H1 (cell line): ENCODE measurements around the gene EPHB1. TPM values are rescaled to one million over a fixed set of nuclear protein-coding genes. Genes with fewer than 3 reads are reported as not detected.

Experiments
- CTCF ChIA-PET: fragments of 300-600 bp; sonication (Branson Sonifier 250); formaldehyde crosslinking; loops from one replicate; lab custom pipeline; 2021; ENCODE audit not compliant: partially characterized antibody; lab: Charles Lee
- POLR2A ChIA-PET: fragments of 300-600 bp; sonication (Branson Sonifier 250); formaldehyde crosslinking; loops from one replicate; lab custom pipeline; 2021; ENCODE audit warnings: inconsistent platforms; ENCODE audit not compliant: partially characterized antibody; lab: Charles Lee
- DNase-seq, 2 experiments: peaks; one replicate each; pipeline versions ENCODE4 v3.0.0 to v3.0.0-alpha.2; 2010 to 2022; ENCODE audit warnings: low spot score in 2 of 2, low read depth in 1 of 2, mixed read lengths in 1 of 2
- FAIRE-seq: peaks from 2 replicates; lab custom pipeline; 2011; peaks lifted over from hg19 to GRCh38; lab: Jason Lieb, UNC
- H2AFZ ChIP-seq: 2 replicates; pipeline ENCODE4 v1.8.1; 2012; ENCODE audit warnings: low read length, inconsistent platforms
- H2AK5ac ChIP-seq: 2 replicates; pipeline ENCODE4 v1.6.1; 2013; ENCODE audit warnings: low read depth, low read length
- H2BK120ac ChIP-seq: replicated peaks from 2 replicates; pipeline ENCODE3; 2013; ENCODE audit warnings: low read depth, low read length, inconsistent platforms
- H2BK12ac ChIP-seq: 2 replicates; pipeline ENCODE4 v1.6.1; 2013; ENCODE audit warnings: low read depth, low read length
- H2BK15ac ChIP-seq: 2 replicates; pipeline ENCODE4 v1.6.1; 2013; ENCODE audit warnings: low read length
- H2BK20ac ChIP-seq: 2 replicates; pipeline ENCODE4 v1.6.1; 2013; ENCODE audit warnings: low read length
- H2BK5ac ChIP-seq: 2 replicates; pipeline ENCODE4 v1.6.1; 2013; ENCODE audit warnings: low read depth, low read length
- H3K14ac ChIP-seq: 2 replicates; pipeline ENCODE4 v1.6.1; 2013; ENCODE audit warnings: inconsistent platforms; ENCODE audit not compliant: insufficient read length
- H3K18ac ChIP-seq: 2 replicates; pipeline ENCODE4 v1.6.1; 2013; ENCODE audit warnings: low read length; ENCODE audit errors: extremely low read depth
- H3K23ac ChIP-seq: 2 replicates; pipeline ENCODE4 v1.6.1; 2013; ENCODE audit warnings: inconsistent platforms; ENCODE audit not compliant: insufficient read length
- H3K23me2 ChIP-seq: 2 replicates; pipeline ENCODE4 v1.6.1; 2013; ENCODE audit warnings: low read depth, low read length
- H3K27ac ChIP-seq: 2 replicates; pipeline ENCODE4 v1.6.1; 2011; ENCODE audit warnings: low read depth, low read length, inconsistent platforms
- H3K27me3 ChIP-seq, 4 experiments: replicated peaks in 1 of 4; 1 replicate in 1 of 4; 2 replicates in 3 of 4; pipeline versions ENCODE4 v1.6.1 to v1.8.1; 2011 to 2013; ENCODE audit warnings: low read length in 3 of 4, mild to moderate bottlenecking in 3 of 4, inconsistent platforms in 2 of 4, mixed read lengths in 2 of 4, moderate library complexity in 1 of 4; ENCODE audit not compliant: control insufficient read depth in 3 of 4, insufficient read depth in 3 of 4; ENCODE audit errors: extremely low read depth in 1 of 4
- H3K36me3 ChIP-seq, 4 experiments: 2 replicates each; pipeline versions ENCODE4 v1.6.1 to v1.8.1; 2011 to 2013; ENCODE audit warnings: mild to moderate bottlenecking in 4 of 4, low read length in 3 of 4, moderate library complexity in 2 of 4, control low read depth in 1 of 4, inconsistent platforms in 1 of 4; ENCODE audit not compliant: insufficient read depth in 4 of 4, control insufficient read depth in 2 of 4
- H3K4ac ChIP-seq: replicated peaks from 2 replicates; pipeline ENCODE3; 2013; ENCODE audit warnings: low read length, low read depth, mixed read lengths, inconsistent platforms; ENCODE audit not compliant: insufficient read length
- H3K4me1 ChIP-seq, 4 experiments: replicated peaks in 1 of 4; 1 replicate in 1 of 4; 2 replicates in 3 of 4; pipeline versions ENCODE4 v1.6.1 to v1.8.1; 2011 to 2013; ENCODE audit warnings: low read length in 3 of 4, inconsistent platforms in 2 of 4, mixed read lengths in 1 of 4; ENCODE audit not compliant: insufficient read depth in 4 of 4, control insufficient read depth in 3 of 4
- H3K4me2 ChIP-seq, 2 experiments: 2 replicates each; pipeline versions ENCODE4 v1.6.1 to v1.8.1; 2011 to 2013; ENCODE audit warnings: low read depth in 2 of 2, low read length in 2 of 2, control low read depth in 1 of 2, inconsistent platforms in 1 of 2, mild to moderate bottlenecking in 1 of 2; ENCODE audit not compliant: insufficient read depth in 1 of 2
- H3K4me3 ChIP-seq, 4 experiments: fragments of 200-600, 300-600 bp in 1 of 4; sonication (generic), shearing (Covaris generic), sonication (Bioruptor Twin) in 1 of 4; 2 replicates each; pipeline versions ENCODE4 v1.5.1 to v1.8.1; 2011 to 2016; ENCODE audit warnings: low read length in 4 of 4, low read depth in 3 of 4, control low read depth in 2 of 4, inconsistent platforms in 2 of 4, mild to moderate bottlenecking in 2 of 4, mixed read lengths in 1 of 4, moderate library complexity in 1 of 4; ENCODE audit not compliant: insufficient read depth in 2 of 4; ENCODE audit errors: extremely low read depth in 1 of 4
- H3K56ac ChIP-seq: replicated peaks from 2 replicates; pipeline ENCODE3; 2013; ENCODE audit warnings: low read depth, mild to moderate bottlenecking, mixed read lengths, low read length, inconsistent platforms; ENCODE audit not compliant: insufficient read length
- H3K79me1 ChIP-seq: 2 replicates; pipeline ENCODE4 v1.6.1; 2013; ENCODE audit warnings: low read depth, low read length, control low read depth
- H3K79me2 ChIP-seq, 2 experiments: 2 replicates each; pipeline versions ENCODE4 v1.6.1 to v1.8.1; 2012 to 2013; ENCODE audit warnings: low read length in 2 of 2, mild to moderate bottlenecking in 2 of 2, inconsistent platforms in 1 of 2; ENCODE audit not compliant: insufficient read depth in 2 of 2, control insufficient read depth in 1 of 2
- H3K9ac ChIP-seq, 4 experiments: replicated peaks in 1 of 4; 1 replicate in 1 of 4; 2 replicates in 3 of 4; pipeline versions ENCODE4 v1.6.1 to v1.8.1; 2011 to 2013; ENCODE audit warnings: low read depth in 3 of 4, low read length in 3 of 4, control low read depth in 2 of 4, mild to moderate bottlenecking in 2 of 4, moderate library complexity in 2 of 4, inconsistent platforms in 1 of 4; ENCODE audit errors: extremely low read depth in 1 of 4
- H3K9me3 ChIP-seq, 2 experiments: 2 replicates each; pipeline versions ENCODE4 v1.6.1 to v1.8.1; 2012 to 2013; ENCODE audit warnings: mild to moderate bottlenecking in 2 of 2, moderate library complexity in 2 of 2, control low read depth in 1 of 2, inconsistent platforms in 1 of 2, low read depth in 1 of 2, low read length in 1 of 2, mixed read lengths in 1 of 2; ENCODE audit not compliant: insufficient read depth in 2 of 2
- H4K20me1 ChIP-seq, 2 experiments: replicated peaks in 1 of 2; 2 replicates each; pipeline versions ENCODE3 to v1.8.1; 2011 to 2013; ENCODE audit warnings: inconsistent platforms in 2 of 2, low read length in 2 of 2, mild to moderate bottlenecking in 1 of 2; ENCODE audit not compliant: insufficient read depth in 2 of 2, control insufficient read depth in 1 of 2
- H4K5ac ChIP-seq: 2 replicates; pipeline ENCODE4 v1.6.1; 2013; ENCODE audit warnings: low read length, low read depth, mixed read lengths, inconsistent platforms; ENCODE audit not compliant: insufficient read length
- H4K8ac ChIP-seq: 2 replicates; pipeline ENCODE4 v1.8.0; 2013; ENCODE audit warnings: mild to moderate bottlenecking, moderate library complexity, low read length, inconsistent platforms; ENCODE audit not compliant: insufficient read depth; ENCODE audit errors: extremely low read depth
- H4K91ac ChIP-seq: replicated peaks from 2 replicates; pipeline ENCODE3; 2013; ENCODE audit warnings: low read length, mixed read lengths, inconsistent platforms; ENCODE audit not compliant: insufficient read length
- ATF2 ChIP-seq: IDR thresholded peaks from 2 replicates; pipeline ENCODE4 v1.6.1; 2012; ENCODE audit warnings: low read length, inconsistent platforms
- HDAC2 ChIP-seq, 2 experiments: fragments of 300-600 bp in 1 of 2; sonication (generic) in 1 of 2; IDR thresholded peaks; 2 replicates each; pipeline ENCODE4 v1.6.1; 2011 to 2012; ENCODE audit warnings: low read depth in 2 of 2, low read length in 2 of 2, mild to moderate bottlenecking in 2 of 2, moderate library complexity in 2 of 2, borderline replicate concordance in 1 of 2, inconsistent platforms in 1 of 2
- RFX5 ChIP-seq: IDR thresholded peaks from 2 replicates; pipeline ENCODE4 v1.6.1; 2011; ENCODE audit warnings: low read depth, low read length, improper control_type of control experiment, borderline replicate concordance
- SIRT6 ChIP-seq: IDR thresholded peaks from one replicate; pipeline ENCODE4 v1.7.1; 2012; ENCODE audit warnings: low read length, inconsistent platforms
- SP1 ChIP-seq: IDR thresholded peaks from 2 replicates; pipeline ENCODE4 v1.6.1; 2011; ENCODE audit warnings: low read depth, low read length
- WGBS, 2 experiments: shearing (Covaris generic) in 1 of 2; methylation state at CpG; one replicate each; pipeline versions ENCODE4 v1.1.6 to v1.1.7; 2013 to 2015; ENCODE audit warnings: low lambda C conversion rate in 2 of 2, mixed read lengths in 2 of 2, inconsistent platforms in 1 of 2, low coverage in 1 of 2, missing lambda C conversion rate in 1 of 2; ENCODE audit not compliant: insufficient replicate concordance in 2 of 2, insufficient coverage in 1 of 2, insufficient read length in 1 of 2; ENCODE audit errors: extremely low coverage in 1 of 2, missing lambda C conversion rate in 1 of 2; 5-methylcytosine and 5-hydroxymethylcytosine counted together
- polyA plus RNA-seq, 7 experiments: library from polyadenylated mRNA; depleted of rRNA in 3 of 7; stranded (reverse) in 5 of 7; unstranded in 2 of 7; fragments of >200 nt in 5 of 7; fragments of 200-250 nt in 2 of 7; gene quantifications; 1 replicate in 5 of 7; 2 replicates in 1 of 7; 4 replicates in 1 of 7; pipeline versions ENCODE4 v1.2.1 to v1.2.3, GENCODE V29; 2011 to 2013; ENCODE audit warnings: missing spikeins in 2 of 7, mixed read lengths in 2 of 7
- total RNA-seq: library from RNA; stranded (reverse); fragmentation: NEBNext Ultra II Directional; extraction: Animal tissue kit (Norgen Biotek cat#: 25700); gene quantifications from 2 replicates; pipeline ENCODE4 v1.2.1, GENCODE V29; 2021

Gene EPHB1
- total and polyA plus RNA-seq, 2 of the 8 experiments (the other 6 are each of a cell fraction or from before 2014, with no cell fraction given): 3.5 to 5.9 TPM

GRCh38 chr3:135082706-135083105, 287.6 kb downstream of the EPHB1 start:
- no peak overlapping the region for H2AK5ac ChIP-seq
- H2BK20ac ChIP-seq: no peak overlapping the region
- H3K4ac ChIP-seq: no peak overlapping the region
- no peak overlapping the region for H3K23ac ChIP-seq
- no peak overlapping the region for H2BK15ac ChIP-seq
- no peak overlapping the region for H4K91ac ChIP-seq
- no peak overlapping the region for H2BK12ac ChIP-seq
- TF ChIP-seq SIRT6: no peak
- TF ChIP-seq SP1: no peak
- no peak for TF ChIP-seq ATF2
- TF ChIP-seq HDAC2 (IDR thresholded peaks at IDR 0.05; ENCODE audit: borderline replicate concordance in 1 of 2, low read depth in 2 of 2, low read length in 2 of 2): no peak
- TF ChIP-seq RFX5: no peak
- H2BK5ac ChIP-seq: no peak overlapping the region
- no peaks in the 10 kb centered on the region for H3K23me2 ChIP-seq
- H4K20me1 ChIP-seq: no peaks in the 10 kb centered on the region
- no peak overlapping the region for H4K8ac ChIP-seq
- no peaks in the 10 kb centered on the region for H3K79me2 ChIP-seq
- H3K9me3 ChIP-seq: no peaks in the 10 kb centered on the region
- no peak overlapping the region for H3K56ac ChIP-seq
- FAIRE-seq (no peak), DNase-seq (no peak)
- H2BK120ac ChIP-seq: no peak overlapping the region
- no peak overlapping the region for H3K27ac ChIP-seq
- H3K14ac ChIP-seq: no peak overlapping the region
- H2AFZ ChIP-seq: no peak overlapping the region
- no peaks in the 10 kb centered on the region for H3K36me3 ChIP-seq
- H3K27me3 ChIP-seq: no peaks in the 10 kb centered on the region
- WGBS, 2 experiments: 85% methylated on average over 7 of the region's 7 CpGs; no CpG with 5 or more reads in 1 of the 2 experiments
- no peak overlapping the region for H3K4me3 ChIP-seq
- no peak overlapping the region for H3K4me2 ChIP-seq
- no peak overlapping the region for H4K5ac ChIP-seq
- no peak overlapping the region for H3K9ac ChIP-seq
- H3K79me1 ChIP-seq: no peaks in the 10 kb centered on the region
- H3K18ac ChIP-seq: no peak overlapping the region
- POLR2A ChIA-PET: interaction anchor here (0.6 kb wide), 1 partner anchor 1114 kb away, joined by 3 read pairs; no protein-coding TSS in a partner anchor
- peaks cover 0 to 4% (median 0%) of the 10 kb centered on the region in 4 experiments; a peak in 2 of 7 replicates for H3K4me1 ChIP-seq
- CTCF ChIA-PET: interaction anchor here (0.6 to 2.6 kb wide), 5 partner anchors 10 to 215 kb away, joined by 3 to 9 read pairs (median 5); no protein-coding TSS in a partner anchor
